ENCODE results near the gene OSMR. TPM values are rescaled to one million over a fixed set of nuclear protein-coding genes. Genes with fewer than 3 reads are reported as not detected.
A peak's percentile ranks its signal among the peaks of the same experiment; 100 is the strongest.

OSMR gene
- not detected for total RNA-seq
- not detected for total RNA-seq (2013)

DNA sequence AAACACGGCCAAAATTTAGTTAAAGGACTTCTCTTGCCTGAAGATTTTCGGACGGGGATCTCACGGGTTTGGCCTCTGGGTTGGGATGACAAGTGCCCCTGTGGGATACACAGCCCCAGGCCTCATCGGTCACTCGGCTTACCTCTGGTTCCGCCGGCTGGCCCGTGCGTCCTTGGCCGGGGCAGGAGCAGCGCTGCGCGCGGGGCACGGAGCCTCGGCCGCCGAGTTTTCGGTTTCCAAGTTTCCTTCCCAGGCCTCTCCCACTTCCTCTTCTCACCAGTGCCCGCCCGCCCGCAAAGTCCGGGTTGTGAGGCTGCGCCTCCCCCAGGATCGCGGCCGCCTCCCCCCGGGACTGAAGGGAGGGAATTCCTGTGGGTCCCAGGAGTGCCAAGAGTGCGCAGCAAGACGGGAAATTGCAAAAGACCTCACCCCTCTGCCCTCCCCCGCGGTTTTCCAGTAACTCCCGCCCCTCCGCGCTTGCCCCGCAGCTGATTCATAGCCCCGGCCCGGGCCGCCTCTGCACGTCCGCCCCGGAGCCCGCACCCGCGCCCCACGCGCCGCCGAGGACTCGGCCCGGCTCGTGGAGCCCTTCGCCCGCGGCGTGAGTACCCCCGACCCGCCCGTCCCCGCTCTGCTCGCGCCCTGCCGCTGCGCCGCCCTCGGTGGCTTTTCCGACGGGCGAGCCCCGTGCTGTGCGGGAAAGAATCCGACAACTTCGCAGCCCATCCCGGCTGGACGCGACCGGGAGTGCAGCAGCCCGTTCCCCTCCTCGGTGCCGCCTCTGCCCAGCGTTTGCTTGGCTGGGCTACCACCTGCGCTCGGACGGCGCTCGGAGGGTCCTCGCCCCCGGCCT is at the start of gene OSMR:
Gene OSMR, plus strand, starts transcription at position 487 of the 853 bp plus-strand sequence. CDS start 23,033 bp downstream, outside the sequence.
- Histone ChIP-seq H3K27me3 (ENCODE audit: control insufficient read depth, insufficient read depth, low read length) (peaks cover 8% of the 10 kb centered on the region), H3K4me1 (ENCODE audit: control insufficient read depth, insufficient read depth, low read length) (no peaks in the 10 kb centered on the region), H3K9me3 (ENCODE audit: control insufficient read depth, insufficient read depth, low read length) (no peaks in the 10 kb centered on the region), H3K36me3 (ENCODE audit: control insufficient read depth, insufficient read depth, low read length) (no peaks in the 10 kb centered on the region), H3K27ac (ENCODE audit: low read length) (no peak within 1 kb of the TSS), H3K4me3 (ENCODE audit: low read length) (no peak within 1 kb of the TSS)
- peaks cover 47 to 62% of the 10 kb centered on the region in 2 donors for H3K27me3 Mint-ChIP-seq (ENCODE audit: low read depth in 2 of 2)
- no peak within 1 kb of the TSS for H3K27ac Mint-ChIP-seq
- H3K36me3 Mint-ChIP-seq: no peaks in the 10 kb centered on the region
- no peak for ATAC-seq
- intact Hi-C loops (cut with micrococcal nuclease): no loop called here
- 3% methylated on average over 89 of the region's 89 CpGs for WGBS (ENCODE audit: insufficient coverage)
- TF ChIP-seq CTCF (IDR thresholded peaks at IDR 0.05): no peak
- peaks cover 0 to 11% of the 10 kb centered on the region in 2 donors for H3K4me1 Mint-ChIP-seq
- no peaks in the 10 kb centered on the region for H3K9me3 Mint-ChIP-seq
- H3K4me3 Mint-ChIP-seq: peak within 1 kb of the TSS; percentile 67
- DNase-seq: no peak

DNA sequence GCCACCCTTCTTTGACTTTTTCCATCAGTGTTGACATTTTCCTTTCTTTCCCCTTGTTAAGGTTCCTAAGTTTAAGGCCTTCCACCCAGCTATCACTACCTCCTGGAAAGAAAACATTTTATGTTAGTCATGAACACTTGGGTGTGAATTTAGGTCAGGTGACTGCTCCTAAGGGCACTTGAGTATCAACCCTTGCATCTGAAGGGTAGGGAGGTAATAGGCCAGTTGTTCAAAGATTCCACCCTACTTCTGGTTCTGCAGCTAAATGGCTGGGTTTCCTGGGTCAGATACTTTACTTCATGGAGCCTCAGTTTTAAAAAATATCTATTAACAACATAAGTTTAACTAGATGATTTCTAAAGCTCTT is 49.1 kb upstream of the OSMR start:
- H3K27ac ChIP-seq (ENCODE audit: low read length): no peak overlapping the region
- peaks cover 0 to 7% of the 10 kb centered on the region in 2 donors for H3K27me3 Mint-ChIP-seq (ENCODE audit: low read depth in 2 of 2)

DNA sequence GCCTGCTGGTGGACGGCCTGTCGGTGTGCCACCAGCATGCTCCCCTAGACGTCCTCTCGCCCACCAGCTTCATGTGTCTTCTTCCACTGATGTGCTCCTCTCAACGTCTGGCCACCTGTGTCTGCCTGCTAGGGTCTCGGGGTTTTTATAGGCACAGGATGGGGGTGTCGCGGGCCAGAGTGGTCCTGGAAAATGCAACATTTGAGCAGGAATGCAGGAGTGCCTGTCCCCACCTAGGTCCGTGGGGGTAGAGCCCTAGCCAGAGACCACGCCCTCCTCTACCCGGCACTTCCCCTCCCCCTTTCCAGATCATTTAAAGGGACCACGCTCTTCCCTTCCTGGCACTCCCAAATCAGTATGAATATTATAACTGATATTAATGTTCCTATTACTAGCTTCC is 48.0 kb upstream of the OSMR start:
- Histone ChIP-seq H3K27ac (ENCODE audit: low read length) (no peak overlapping the region), H3K27me3 (ENCODE audit: control insufficient read depth, insufficient read depth, low read length) (no peaks in the 10 kb centered on the region), H3K4me1 (ENCODE audit: control insufficient read depth, insufficient read depth, low read length) (no peaks in the 10 kb centered on the region), H3K36me3 (ENCODE audit: control insufficient read depth, insufficient read depth, low read length) (no peaks in the 10 kb centered on the region), H3K9me3 (ENCODE audit: control insufficient read depth, insufficient read depth, low read length) (no peaks in the 10 kb centered on the region), H3K4me3 (ENCODE audit: low read length) (no peak overlapping the region)
- intact Hi-C loops (cut with micrococcal nuclease): no loop called here
- ATAC-seq (no peak), DNase-seq (no peak)
- H3K27me3 Mint-ChIP-seq (ENCODE audit: low read depth in 2 of 2): peaks cover 6 to 8% of the 10 kb centered on the region in 2 donors
- TF ChIP-seq CTCF (IDR thresholded peaks at IDR 0.05): no peak
- H3K4me1 Mint-ChIP-seq: no peaks in the 10 kb centered on the region
- WGBS (ENCODE audit: insufficient coverage): 78% methylated on average over 11 of the region's 12 CpGs
- H3K4me3 Mint-ChIP-seq: no peak overlapping the region
- no peak overlapping the region for H3K27ac Mint-ChIP-seq
- H3K36me3 Mint-ChIP-seq: no peaks in the 10 kb centered on the region
- H3K9me3 Mint-ChIP-seq: no peaks in the 10 kb centered on the region

More for the DNA sequence above, 49.1 kb upstream of the OSMR start:
- H3K4me3 ChIP-seq (ENCODE audit: low read length): no peak overlapping the region
- TF ChIP-seq CTCF (IDR thresholded peaks at IDR 0.05): no peak
- Mint-ChIP-seq H3K4me1 (no peaks in the 10 kb centered on the region), H3K36me3 (no peaks in the 10 kb centered on the region), H3K27ac (no peak overlapping the region), H3K9me3 (no peaks in the 10 kb centered on the region), H3K4me3 (no peak overlapping the region)
- no peaks in the 10 kb centered on the region for H3K27me3 ChIP-seq (ENCODE audit: control insufficient read depth, insufficient read depth, low read length)
- intact Hi-C loops (cut with micrococcal nuclease): no loop called here
- ATAC-seq (no peak), DNase-seq (no peak)
- H3K9me3 ChIP-seq (ENCODE audit: control insufficient read depth, insufficient read depth, low read length): no peaks in the 10 kb centered on the region
- H3K36me3 ChIP-seq (ENCODE audit: control insufficient read depth, insufficient read depth, low read length): no peaks in the 10 kb centered on the region
- no peaks in the 10 kb centered on the region for H3K4me1 ChIP-seq (ENCODE audit: control insufficient read depth, insufficient read depth, low read length)

Data from natural killer cell (primary cell).